HepG2 (cell line): Measurements from ENCODE around the gene MRPL20. TPM values are rescaled to one million over a fixed set of nuclear protein-coding genes. Genes with fewer than 3 reads are reported as not detected.
A peak's percentile ranks its signal among the peaks of the same experiment; 100 is the strongest.

Experiments
- EED ChIP-seq: sonication (generic); formaldehyde crosslinking; IDR thresholded peaks from 2 replicates; pipeline ENCODE4 v1.5.0; 2020; ENCODE audit warnings: mild to moderate bottlenecking, missing genetic modification reagents
- FOXP1 ChIP-seq, 2 experiments: fragments of 450-650 bp in 1 of 2; IDR thresholded peaks; 2 replicates each; pipeline ENCODE4 v1.6.1; 2017 to 2018; ENCODE audit warnings: antibody characterized with exemption in 1 of 2
- HDAC2 ChIP-seq: sonication (generic); formaldehyde crosslinking; IDR thresholded peaks from 2 replicates; pipeline ENCODE4 v1.4.0; 2020; ENCODE audit warnings: missing genetic modification reagents
- HINFP ChIP-seq: sonication (generic); formaldehyde crosslinking; IDR thresholded peaks from 2 replicates; pipeline ENCODE4 v1.4.0; 2020; ENCODE audit warnings: low read depth, mild to moderate bottlenecking, missing genetic modification reagents
- HNF1B ChIP-seq: sonication (generic); formaldehyde crosslinking; IDR thresholded peaks from 2 replicates; pipeline ENCODE4 v1.5.1; 2020; ENCODE audit warnings: mild to moderate bottlenecking, moderate library complexity, missing genetic modification reagents
- HNF4A ChIP-seq: sonication (generic); formaldehyde crosslinking; IDR thresholded peaks from 2 replicates; pipeline ENCODE4 v1.4.0; 2020; ENCODE audit warnings: missing genetic modification reagents
- MXD3 ChIP-seq: IDR thresholded peaks from 2 replicates; pipeline ENCODE4 v1.6.1; 2016; ENCODE audit warnings: mild to moderate bottlenecking, missing biosample characterization, missing genetic modification reagents
- MXI1 ChIP-seq: IDR thresholded peaks from 3 replicates; pipeline ENCODE4 v1.6.1; 2012; ENCODE audit warnings: low read depth, low read length, inconsistent platforms, borderline replicate concordance
- RELA ChIP-seq: sonication (generic); formaldehyde crosslinking; IDR thresholded peaks from 2 replicates; pipeline ENCODE4 v1.4.0; 2020; ENCODE audit warnings: missing genetic modification reagents
- TCF12 ChIP-seq, 2 experiments: fragments of 450-650 bp in 1 of 2; sonication (generic) in 1 of 2; formaldehyde crosslinking in 1 of 2; IDR thresholded peaks; 2 replicates each; pipeline versions ENCODE4 v1.6.1 to v1.8.0; 2017 to 2022; ENCODE audit warnings: antibody characterized with exemption in 1 of 2, mild to moderate bottlenecking in 1 of 2, missing genetic modification reagents in 1 of 2, moderate library complexity in 1 of 2
- TFDP2 ChIP-seq: sonication (generic); formaldehyde crosslinking; IDR thresholded peaks from 2 replicates; pipeline ENCODE4 v1.4.0; 2020; ENCODE audit warnings: missing genetic modification reagents
- USF2 ChIP-seq, 2 experiments: sonication (generic) in 1 of 2; formaldehyde crosslinking in 1 of 2; IDR thresholded peaks; 2 replicates each; pipeline versions ENCODE4 v1.5.1 to v1.6.1; 2011 to 2020; ENCODE audit warnings: borderline replicate concordance in 1 of 2, low read depth in 1 of 2, low read length in 1 of 2, mild to moderate bottlenecking in 1 of 2, missing genetic modification reagents in 1 of 2, moderate library complexity in 1 of 2
- ZBTB7B ChIP-seq: sonication (generic); formaldehyde crosslinking; IDR thresholded peaks from 2 replicates; pipeline ENCODE4 v1.4.0; 2020; ENCODE audit warnings: missing genetic modification reagents
- ZNF281 ChIP-seq: sonication (generic); formaldehyde crosslinking; IDR thresholded peaks from 2 replicates; pipeline ENCODE4 v1.4.0; 2020; ENCODE audit warnings: missing genetic modification reagents, borderline replicate concordance
- ZNF546 ChIP-seq: sonication (generic); formaldehyde crosslinking; conservative IDR thresholded peaks from 2 replicates; pipeline ENCODE4 v1.8.1; 2023; ENCODE audit warnings: mild to moderate bottlenecking, missing genetic modification reagents
- ZNF558 ChIP-seq: sonication (generic); formaldehyde crosslinking; IDR thresholded peaks from 2 replicates; pipeline ENCODE4 v1.9.0; 2022; ENCODE audit warnings: mild to moderate bottlenecking, missing genetic modification reagents, borderline replicate concordance
- ZNF839 ChIP-seq: sonication (generic); formaldehyde crosslinking; IDR thresholded peaks from 2 replicates; pipeline ENCODE4 v1.4.0; 2020; ENCODE audit warnings: missing genetic modification reagents, mild to moderate bottlenecking, borderline replicate concordance
- polyA plus RNA-seq, 8 experiments: library from polyadenylated mRNA; depleted of rRNA in 3 of 8; stranded (reverse) in 7 of 8; unstranded in 1 of 8; fragments of >200 nt; fragmentation: Illumina TruSeq in 4 of 8; extraction: Trizol in 4 of 8; gene quantifications; 2 replicates each; pipeline versions ENCODE4 v1.2.1 to v1.2.3, GENCODE V29; 2011 to 2016; ENCODE audit warnings: low read depth in 4 of 8, missing spikeins in 1 of 8, mixed read lengths in 1 of 8; ENCODE audit not compliant: insufficient read depth in 1 of 8
- total RNA-seq, 5 experiments: library from RNA; depleted of rRNA; stranded (reverse); fragments of >200 nt; fragmentation: Illumina TruSeq; extraction: Trizol; gene quantifications; 2 replicates each; pipeline ENCODE4 v1.2.3, GENCODE V29; 2016; ENCODE audit warnings: low read depth in 1 of 5

MRPL20 gene
- total and polyA plus RNA-seq, 2 of the 13 experiments (the other 11 are each of a cell fraction or from before 2014, with no cell fraction given), result 59.2 to 127 TPM

GRCh38 chr1:1400576-1401456 lies 6.3 kb downstream of the MRPL20 start (continued):
- peak; percentile 99 for TF ChIP-seq HDAC2 (CRISPR knock-in tag)
- no peak for TF ChIP-seq EED (CRISPR knock-in tag)
- peak; percentile 58; the same call in 1 of the 2 replicates for TF ChIP-seq TFDP2
- TF ChIP-seq ZBTB7B, result peak; percentile 86
- peak; percentile 88 for TF ChIP-seq HINFP
- TF ChIP-seq ZNF546 (CRISPR knock-in tag), result no peak
- TF ChIP-seq HNF4A, result peak; percentile 99
- TF ChIP-seq MXD3, result peak; percentile 48; the same call in 1 of the 2 replicates
- no peak for TF ChIP-seq USF2 (IDR thresholded peaks at IDR 0.05; ENCODE audit: low read depth, low read length)
- no peak for TF ChIP-seq USF2 (CRISPR knock-in tag; IDR thresholded peaks at IDR 0.05; ENCODE audit: borderline replicate concordance)
- no peak for TF ChIP-seq TCF12 (IDR thresholded peaks at IDR 0.05)
- peak; percentile 98 for TF ChIP-seq TCF12 (CRISPR knock-in tag; IDR thresholded peaks at IDR 0.05)
- peak; percentile 86 for TF ChIP-seq ZNF558 (CRISPR knock-in tag)
- peak; percentile 93 for TF ChIP-seq FOXP1 (IDR thresholded peaks at IDR 0.05)
- TF ChIP-seq FOXP1 (CRISPR knock-in tag; IDR thresholded peaks at IDR 0.05), result peak; percentile 99
- no peak; the same call in 1 of the 2 replicates for TF ChIP-seq RELA
- peak; percentile 79; the same call in 1 of the 2 replicates for TF ChIP-seq ZNF281
- peak; percentile 98; the same call in 1 of the 3 replicates for TF ChIP-seq MXI1
- TF ChIP-seq ZNF839, result no peak
- peak; percentile 99 for TF ChIP-seq HNF1B (CRISPR knock-in tag)
